HUES48 (cell line): Measurements from ENCODE around the gene KYNU.
"Not testable (repeated sequence)": the region's sequence is repeated elsewhere in the genome, so short reads cannot be mapped to it uniquely, and the experiment has no call there.

Experiments
- H3K27ac ChIP-seq: one replicate; pipeline ENCODE4 v1.7.0; 2013; ENCODE audit warnings: low read depth, low read length, inconsistent platforms
- H3K27me3 ChIP-seq: 2 replicates; pipeline ENCODE4 v1.6.1; 2013; ENCODE audit warnings: mild to moderate bottlenecking, low read length; ENCODE audit not compliant: control insufficient read depth, insufficient read depth
- H3K36me3 ChIP-seq: 2 replicates; pipeline ENCODE4 v1.6.1; 2013; ENCODE audit warnings: low read length; ENCODE audit not compliant: control insufficient read depth, insufficient read depth
- H3K4me1 ChIP-seq: 2 replicates; pipeline ENCODE4 v1.6.1; 2013; ENCODE audit warnings: mild to moderate bottlenecking, low read length; ENCODE audit not compliant: control insufficient read depth, insufficient read depth
- H3K4me3 ChIP-seq: 2 replicates; pipeline ENCODE4 v1.5.1; 2013; ENCODE audit warnings: mild to moderate bottlenecking, low read depth, low read length
- H3K9ac ChIP-seq: 2 replicates; pipeline ENCODE4 v1.6.1; 2013; ENCODE audit warnings: mild to moderate bottlenecking, low read depth, low read length, moderate library complexity
- H3K9me3 ChIP-seq: 2 replicates; pipeline ENCODE4 v1.6.1; 2013; ENCODE audit warnings: low read length; ENCODE audit not compliant: control insufficient read depth, insufficient read depth

KYNU gene

DNA sequence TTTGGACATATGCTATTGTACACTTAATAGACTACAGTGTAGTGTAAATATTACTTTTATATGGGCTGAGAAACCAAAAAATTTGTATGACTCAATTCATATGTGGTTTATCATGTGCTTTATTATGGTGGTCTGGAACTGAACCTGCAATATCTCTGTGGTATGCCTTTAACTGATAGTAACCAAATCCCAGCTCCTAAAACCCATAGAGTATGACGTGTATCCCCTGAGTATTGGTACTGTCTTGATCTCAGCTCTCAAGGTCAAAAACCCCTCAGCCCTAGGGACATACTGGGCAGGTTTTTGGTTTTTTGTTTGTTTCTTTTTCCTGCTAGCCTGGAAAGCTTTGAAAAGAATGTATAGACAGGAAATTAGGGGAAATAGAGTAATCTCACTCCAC is 209.6 kb downstream of the KYNU start:
- no peak overlapping the region for H3K4me3 ChIP-seq
- no peaks in the 10 kb centered on the region for H3K36me3 ChIP-seq
- no peak overlapping the region for H3K9ac ChIP-seq
- H3K9me3 ChIP-seq, result no peaks in the 10 kb centered on the region
- no peaks in the 10 kb centered on the region for H3K4me1 ChIP-seq
- no peak overlapping the region for H3K27ac ChIP-seq
- H3K27me3 ChIP-seq, result no peaks in the 10 kb centered on the region

DNA sequence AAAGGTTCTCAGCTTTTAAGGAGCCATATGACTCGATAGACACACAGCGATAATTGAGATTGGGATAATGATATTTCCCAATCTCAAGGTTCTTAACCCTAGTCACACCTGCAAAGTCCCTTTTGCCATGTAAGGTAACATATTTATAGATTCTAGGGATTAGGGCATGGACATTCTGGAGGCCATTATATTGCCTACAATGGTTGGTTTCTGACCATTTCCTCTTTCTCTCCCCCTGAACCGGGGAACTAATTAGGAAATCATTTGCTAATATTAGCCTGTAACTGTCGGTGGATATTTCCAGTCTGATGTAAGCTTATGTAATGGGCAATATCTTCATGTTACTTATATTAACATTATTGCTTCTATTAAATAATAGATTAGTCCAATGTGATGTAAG is 210.9 kb downstream of the KYNU start:
- Histone ChIP-seq H3K27ac (no peak overlapping the region), H3K9me3 (no peaks in the 10 kb centered on the region), H3K27me3 (no peaks in the 10 kb centered on the region), H3K36me3 (no peaks in the 10 kb centered on the region), H3K9ac (no peak overlapping the region), H3K4me1 (no peaks in the 10 kb centered on the region), H3K4me3 (no peak overlapping the region)

DNA sequence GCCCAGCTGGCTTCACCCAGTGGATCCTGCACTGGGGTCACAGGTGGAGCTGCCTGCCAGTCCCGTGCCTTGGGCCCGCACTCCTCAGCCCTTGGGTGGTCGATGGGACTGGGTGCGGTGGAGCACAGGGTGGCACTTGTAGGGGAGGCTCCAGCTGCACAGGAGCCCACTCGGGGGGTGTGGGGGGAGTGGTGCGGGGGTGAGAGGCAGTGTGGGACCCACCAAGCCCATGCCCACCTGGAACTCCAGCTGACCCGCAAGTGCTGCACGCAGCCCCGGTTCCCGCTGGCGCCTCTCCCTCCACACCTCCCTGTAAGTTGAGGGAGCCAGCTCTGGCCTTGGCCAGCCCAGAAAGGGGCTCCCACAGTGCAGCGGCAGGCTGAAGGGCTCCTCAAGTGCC is 212.1 kb downstream of the KYNU start:
- H3K9ac ChIP-seq, H3K27me3 ChIP-seq, H3K36me3 ChIP-seq, H3K9me3 ChIP-seq, H3K4me3 ChIP-seq, H3K4me1 ChIP-seq, H3K27ac ChIP-seq: not testable (repeated sequence)
